ENCODE results near the gene PFKP.

DNA sequence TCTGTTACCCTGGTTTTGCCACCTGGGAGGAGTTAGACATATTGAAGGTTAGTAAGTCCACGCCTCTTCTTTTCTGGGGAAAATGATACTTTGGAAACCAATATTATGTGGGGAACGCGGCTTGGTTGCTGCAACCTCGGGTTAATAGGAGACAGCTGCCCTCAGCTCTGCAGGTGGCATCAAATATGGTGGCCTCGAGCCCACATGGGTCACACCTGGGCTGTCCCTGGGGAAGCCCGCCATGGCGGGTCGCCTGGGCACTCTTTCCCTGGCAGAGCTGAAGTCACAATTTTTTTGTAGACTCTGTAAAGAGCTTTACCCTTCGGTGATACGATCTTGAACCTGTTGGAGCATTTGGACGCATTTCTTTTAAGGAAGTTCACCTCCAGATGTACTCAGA, 2.5 kb downstream of the PFKP start:
- TF ChIP-seq, protein P1, sequence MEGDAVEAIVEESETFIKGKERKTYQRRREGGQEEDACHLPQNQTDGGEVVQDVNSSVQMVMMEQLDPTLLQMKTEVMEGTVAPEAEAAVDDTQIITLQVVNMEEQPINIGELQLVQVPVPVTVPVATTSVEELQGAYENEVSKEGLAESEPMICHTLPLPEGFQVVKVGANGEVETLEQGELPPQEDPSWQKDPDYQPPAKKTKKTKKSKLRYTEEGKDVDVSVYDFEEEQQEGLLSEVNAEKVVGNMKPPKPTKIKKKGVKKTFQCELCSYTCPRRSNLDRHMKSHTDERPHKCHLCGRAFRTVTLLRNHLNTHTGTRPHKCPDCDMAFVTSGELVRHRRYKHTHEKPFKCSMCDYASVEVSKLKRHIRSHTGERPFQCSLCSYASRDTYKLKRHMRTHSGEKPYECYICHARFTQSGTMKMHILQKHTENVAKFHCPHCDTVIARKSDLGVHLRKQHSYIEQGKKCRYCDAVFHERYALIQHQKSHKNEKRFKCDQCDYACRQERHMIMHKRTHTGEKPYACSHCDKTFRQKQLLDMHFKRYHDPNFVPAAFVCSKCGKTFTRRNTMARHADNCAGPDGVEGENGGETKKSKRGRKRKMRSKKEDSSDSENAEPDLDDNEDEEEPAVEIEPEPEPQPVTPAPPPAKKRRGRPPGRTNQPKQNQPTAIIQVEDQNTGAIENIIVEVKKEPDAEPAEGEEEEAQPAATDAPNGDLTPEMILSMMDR (IDR thresholded peaks at IDR 0.05; ENCODE audit: low read depth, low read length): no peak
- TF ChIP-seq EZH2phosphoT487 (IDR thresholded peaks at IDR 0.05; ENCODE audit: low read depth): no peak

Measured in OCI-LY3 (cell line).